GM12878 (cell line): ENCODE data around the gene ZNF367. TPM values are rescaled to one million over a fixed set of nuclear protein-coding genes. Genes with fewer than 3 reads are reported as not detected.
A peak's percentile ranks its signal among the peaks of the same experiment; 100 is the strongest.

Experiments
- ATF7 ChIP-seq: fragments of 450-650 bp; IDR thresholded peaks from 2 replicates; pipeline ENCODE4 v1.6.1; 2016; ENCODE audit warnings: low read depth, mild to moderate bottlenecking
- BCL11A ChIP-seq: IDR thresholded peaks from 2 replicates; pipeline ENCODE4 v1.6.1; 2011; ENCODE audit warnings: low read depth, low read length
- CHD1 ChIP-seq: IDR thresholded peaks from 2 replicates; pipeline ENCODE4 v1.6.1; 2012; ENCODE audit warnings: low read depth, low read length, improper control_type of control experiment
- KAT2A ChIP-seq: conservative IDR thresholded peaks from 2 replicates; pipeline ENCODE4 v1.6.1; 2011; ENCODE audit warnings: low read depth, low read length; ENCODE audit not compliant: control insufficient read depth
- MEF2B ChIP-seq: fragments of 450-650 bp; IDR thresholded peaks from 2 replicates; pipeline ENCODE4 v1.6.1; 2018; ENCODE audit warnings: mild to moderate bottlenecking, moderate library complexity; ENCODE audit not compliant: partially characterized antibody, poor library complexity, severe bottlenecking
- MTA3 ChIP-seq: IDR thresholded peaks from 2 replicates; pipeline ENCODE4 v1.6.1; 2012; ENCODE audit warnings: low read length, inconsistent platforms, borderline replicate concordance
- MYB ChIP-seq: fragments of 150-350 bp; IDR thresholded peaks from 2 replicates; pipeline ENCODE4 v1.6.1; 2014; ENCODE audit warnings: mild to moderate bottlenecking, low read depth, low read length, borderline replicate concordance
- NFXL1 ChIP-seq: fragments of 450-650 bp; IDR thresholded peaks from 2 replicates; pipeline ENCODE4 v1.6.1; 2017; ENCODE audit warnings: antibody characterized with exemption, mild to moderate bottlenecking, borderline replicate concordance
- PAX8 ChIP-seq: fragments of 450-650 bp; IDR thresholded peaks from 2 replicates; pipeline ENCODE4 v1.6.1; 2017; ENCODE audit warnings: mild to moderate bottlenecking, moderate library complexity
- POLR2AphosphoS2 ChIP-seq: IDR thresholded peaks from 2 replicates; pipeline ENCODE4 v1.6.1; 2011; ENCODE audit warnings: low read depth, mild to moderate bottlenecking, low read length, improper control_type of control experiment, moderate library complexity
- POU2F2 ChIP-seq: IDR thresholded peaks from 3 replicates; pipeline ENCODE4 v1.6.1; 2011; ENCODE audit warnings: low read depth, mild to moderate bottlenecking, low read length, borderline replicate concordance
- SP1 ChIP-seq: IDR thresholded peaks from one replicate; pipeline ENCODE4 v1.6.1; 2011; ENCODE audit warnings: low read depth, low read length
- SRF ChIP-seq, 2 experiments: IDR thresholded peaks; 2 replicates each; pipeline ENCODE4 v1.6.1; 2011; ENCODE audit warnings: low read depth in 2 of 2, low read length in 2 of 2, mild to moderate bottlenecking in 1 of 2, moderate library complexity in 1 of 2
- TCF12 ChIP-seq: IDR thresholded peaks from 2 replicates; pipeline ENCODE4 v1.6.1; 2011; ENCODE audit warnings: low read depth, mild to moderate bottlenecking, low read length
- WRNIP1 ChIP-seq: IDR thresholded peaks from 2 replicates; pipeline ENCODE4 v1.6.1; 2011; ENCODE audit warnings: low read depth, low read length, improper control_type of control experiment, borderline replicate concordance
- ZBED1 ChIP-seq: IDR thresholded peaks from 2 replicates; pipeline ENCODE4 v1.6.1; 2016; ENCODE audit warnings: borderline replicate concordance
- ZNF24 ChIP-seq: fragments of 450-650 bp; IDR thresholded peaks from 2 replicates; pipeline ENCODE4 v1.6.1; 2017; ENCODE audit warnings: antibody characterized with exemption, mild to moderate bottlenecking
- polyA plus RNA-seq, 11 experiments: library from polyadenylated mRNA; depleted of rRNA in 4 of 11; unstranded in 6 of 11; stranded (reverse) in 5 of 11; fragments of >200 nt; fragmentation: Nextera tagmentation in 4 of 11; fragmentation: Illumina TruSeq in 1 of 11; extraction: Ambion mirVana in 4 of 11; extraction: Trizol in 1 of 11; gene quantifications; 1 replicate in 1 of 11; 2 replicates in 10 of 11; pipeline versions ENCODE4 v1.2.1 to v1.2.3, GENCODE V29; 2011 to 2016; ENCODE audit warnings: inconsistent platforms in 2 of 11, missing spikeins in 2 of 11, low read depth in 1 of 11
- total RNA-seq, 4 experiments: library from RNA; depleted of rRNA in 3 of 4; stranded (reverse); fragments of >200 nt in 3 of 4; fragmentation: Illumina TruSeq in 1 of 4; extraction: Trizol in 1 of 4; gene quantifications; 2 replicates each; pipeline versions ENCODE4 v1.2.1 to v1.2.3, GENCODE V29; 2013 to 2021
- TF ChIP-seq, protein P1 (sequence below): fragments of 450-650 bp; IDR thresholded peaks from 2 replicates; pipeline ENCODE4 v1.6.1; 2017; ENCODE audit warnings: mild to moderate bottlenecking, moderate library complexity
- TF ChIP-seq, protein P2 (sequence below): IDR thresholded peaks from 2 replicates; pipeline ENCODE4 v1.6.1; 2012; ENCODE audit warnings: low read depth, low read length, improper control_type of control experiment
- TF ChIP-seq, protein P3 (sequence below): IDR thresholded peaks from 2 replicates; pipeline ENCODE4 v1.6.1; 2012; ENCODE audit warnings: mild to moderate bottlenecking, low read depth, low read length
- TF ChIP-seq, protein P4 (sequence below): IDR thresholded peaks from 2 replicates; pipeline ENCODE4 v1.6.1; 2012; ENCODE audit warnings: low read depth, low read length, improper control_type of control experiment

ZNF367 gene
- total and polyA plus RNA-seq, 10 of the 15 experiments (the other 5 are each of a cell fraction or from before 2014, with no cell fraction given) = 2.9 to 16.3 (median 11.1) TPM

DNA sequence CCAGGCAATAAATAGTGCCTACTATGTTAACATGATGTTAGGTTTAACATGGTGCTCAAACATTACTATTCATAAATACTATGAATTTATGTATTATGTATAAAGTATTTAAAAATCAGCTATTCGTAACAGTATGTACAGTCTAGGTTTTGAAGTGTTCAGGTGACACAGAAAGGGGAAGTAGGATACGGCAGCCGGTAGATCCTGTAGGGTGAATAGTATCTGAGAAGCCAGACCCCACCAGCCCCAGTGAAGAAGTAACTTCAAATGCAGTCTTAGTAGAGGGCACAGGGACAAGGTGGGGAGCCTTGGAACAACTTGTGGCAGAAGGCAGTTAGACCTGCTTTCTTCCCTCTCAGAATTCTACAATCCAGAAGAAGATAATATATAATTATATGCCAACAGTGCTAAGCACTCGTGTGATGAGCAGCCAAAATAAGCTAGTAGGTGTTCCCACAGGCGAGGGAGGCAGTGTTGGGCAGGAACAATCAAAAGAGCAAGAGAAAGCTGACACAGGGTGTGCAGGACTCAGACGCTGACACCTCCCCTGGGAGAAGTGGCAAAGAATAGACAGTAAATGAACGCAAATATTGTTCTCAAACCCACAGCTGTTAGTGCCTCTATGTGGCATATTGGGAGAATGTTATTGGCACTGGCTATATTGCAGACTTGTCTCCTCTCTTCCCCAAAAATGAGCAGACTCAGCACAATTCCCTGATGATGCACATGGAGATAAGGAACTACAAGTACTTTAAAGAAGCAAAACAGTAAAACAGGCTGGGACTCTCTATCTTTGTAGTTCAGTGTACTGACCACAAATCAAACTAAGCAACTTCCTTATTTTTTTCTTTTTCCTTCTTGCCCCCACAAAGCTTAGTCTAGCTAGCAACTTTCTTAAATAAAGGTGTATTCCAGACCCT is 4.6 kb downstream of the ZNF367 start (continued):
- TF ChIP-seq, protein P1, sequence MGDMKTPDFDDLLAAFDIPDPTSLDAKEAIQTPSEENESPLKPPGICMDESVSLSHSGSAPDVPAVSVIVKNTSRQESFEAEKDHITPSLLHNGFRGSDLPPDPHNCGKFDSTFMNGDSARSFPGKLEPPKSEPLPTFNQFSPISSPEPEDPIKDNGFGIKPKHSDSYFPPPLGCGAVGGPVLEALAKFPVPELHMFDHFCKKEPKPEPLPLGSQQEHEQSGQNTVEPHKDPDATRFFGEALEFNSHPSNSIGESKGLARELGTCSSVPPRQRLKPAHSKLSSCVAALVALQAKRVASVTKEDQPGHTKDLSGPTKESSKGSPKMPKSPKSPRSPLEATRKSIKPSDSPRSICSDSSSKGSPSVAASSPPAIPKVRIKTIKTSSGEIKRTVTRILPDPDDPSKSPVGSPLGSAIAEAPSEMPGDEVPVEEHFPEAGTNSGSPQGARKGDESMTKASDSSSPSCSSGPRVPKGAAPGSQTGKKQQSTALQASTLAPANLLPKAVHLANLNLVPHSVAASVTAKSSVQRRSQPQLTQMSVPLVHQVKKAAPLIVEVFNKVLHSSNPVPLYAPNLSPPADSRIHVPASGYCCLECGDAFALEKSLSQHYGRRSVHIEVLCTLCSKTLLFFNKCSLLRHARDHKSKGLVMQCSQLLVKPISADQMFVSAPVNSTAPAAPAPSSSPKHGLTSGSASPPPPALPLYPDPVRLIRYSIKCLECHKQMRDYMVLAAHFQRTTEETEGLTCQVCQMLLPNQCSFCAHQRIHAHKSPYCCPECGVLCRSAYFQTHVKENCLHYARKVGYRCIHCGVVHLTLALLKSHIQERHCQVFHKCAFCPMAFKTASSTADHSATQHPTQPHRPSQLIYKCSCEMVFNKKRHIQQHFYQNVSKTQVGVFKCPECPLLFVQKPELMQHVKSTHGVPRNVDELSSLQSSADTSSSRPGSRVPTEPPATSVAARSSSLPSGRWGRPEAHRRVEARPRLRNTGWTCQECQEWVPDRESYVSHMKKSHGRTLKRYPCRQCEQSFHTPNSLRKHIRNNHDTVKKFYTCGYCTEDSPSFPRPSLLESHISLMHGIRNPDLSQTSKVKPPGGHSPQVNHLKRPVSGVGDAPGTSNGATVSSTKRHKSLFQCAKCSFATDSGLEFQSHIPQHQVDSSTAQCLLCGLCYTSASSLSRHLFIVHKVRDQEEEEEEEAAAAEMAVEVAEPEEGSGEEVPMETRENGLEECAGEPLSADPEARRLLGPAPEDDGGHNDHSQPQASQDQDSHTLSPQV = no peak
- TF ChIP-seq TCF12 = no peak
- no peak for TF ChIP-seq SRF (IDR thresholded peaks at IDR 0.05; ENCODE audit: low read depth in 2 of 2, low read length in 2 of 2)
- TF ChIP-seq ZBED1 = no peak
- peak; percentile 98 for TF ChIP-seq MEF2B
- TF ChIP-seq KAT2A = no peak
- no peak for TF ChIP-seq PAX8
- TF ChIP-seq SP1 = no peak
- TF ChIP-seq, protein P2, sequence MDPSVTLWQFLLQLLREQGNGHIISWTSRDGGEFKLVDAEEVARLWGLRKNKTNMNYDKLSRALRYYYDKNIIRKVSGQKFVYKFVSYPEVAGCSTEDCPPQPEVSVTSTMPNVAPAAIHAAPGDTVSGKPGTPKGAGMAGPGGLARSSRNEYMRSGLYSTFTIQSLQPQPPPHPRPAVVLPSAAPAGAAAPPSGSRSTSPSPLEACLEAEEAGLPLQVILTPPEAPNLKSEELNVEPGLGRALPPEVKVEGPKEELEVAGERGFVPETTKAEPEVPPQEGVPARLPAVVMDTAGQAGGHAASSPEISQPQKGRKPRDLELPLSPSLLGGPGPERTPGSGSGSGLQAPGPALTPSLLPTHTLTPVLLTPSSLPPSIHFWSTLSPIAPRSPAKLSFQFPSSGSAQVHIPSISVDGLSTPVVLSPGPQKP = no peak
- no peak; the same call in 2 of the 3 replicates for TF ChIP-seq POU2F2
- TF ChIP-seq, protein P3, sequence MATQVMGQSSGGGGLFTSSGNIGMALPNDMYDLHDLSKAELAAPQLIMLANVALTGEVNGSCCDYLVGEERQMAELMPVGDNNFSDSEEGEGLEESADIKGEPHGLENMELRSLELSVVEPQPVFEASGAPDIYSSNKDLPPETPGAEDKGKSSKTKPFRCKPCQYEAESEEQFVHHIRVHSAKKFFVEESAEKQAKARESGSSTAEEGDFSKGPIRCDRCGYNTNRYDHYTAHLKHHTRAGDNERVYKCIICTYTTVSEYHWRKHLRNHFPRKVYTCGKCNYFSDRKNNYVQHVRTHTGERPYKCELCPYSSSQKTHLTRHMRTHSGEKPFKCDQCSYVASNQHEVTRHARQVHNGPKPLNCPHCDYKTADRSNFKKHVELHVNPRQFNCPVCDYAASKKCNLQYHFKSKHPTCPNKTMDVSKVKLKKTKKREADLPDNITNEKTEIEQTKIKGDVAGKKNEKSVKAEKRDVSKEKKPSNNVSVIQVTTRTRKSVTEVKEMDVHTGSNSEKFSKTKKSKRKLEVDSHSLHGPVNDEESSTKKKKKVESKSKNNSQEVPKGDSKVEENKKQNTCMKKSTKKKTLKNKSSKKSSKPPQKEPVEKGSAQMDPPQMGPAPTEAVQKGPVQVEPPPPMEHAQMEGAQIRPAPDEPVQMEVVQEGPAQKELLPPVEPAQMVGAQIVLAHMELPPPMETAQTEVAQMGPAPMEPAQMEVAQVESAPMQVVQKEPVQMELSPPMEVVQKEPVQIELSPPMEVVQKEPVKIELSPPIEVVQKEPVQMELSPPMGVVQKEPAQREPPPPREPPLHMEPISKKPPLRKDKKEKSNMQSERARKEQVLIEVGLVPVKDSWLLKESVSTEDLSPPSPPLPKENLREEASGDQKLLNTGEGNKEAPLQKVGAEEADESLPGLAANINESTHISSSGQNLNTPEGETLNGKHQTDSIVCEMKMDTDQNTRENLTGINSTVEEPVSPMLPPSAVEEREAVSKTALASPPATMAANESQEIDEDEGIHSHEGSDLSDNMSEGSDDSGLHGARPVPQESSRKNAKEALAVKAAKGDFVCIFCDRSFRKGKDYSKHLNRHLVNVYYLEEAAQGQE = no peak
- peak; percentile 88; the same call in 1 of the 2 replicates for TF ChIP-seq WRNIP1
- TF ChIP-seq BCL11A = no peak
- TF ChIP-seq, protein P4, sequence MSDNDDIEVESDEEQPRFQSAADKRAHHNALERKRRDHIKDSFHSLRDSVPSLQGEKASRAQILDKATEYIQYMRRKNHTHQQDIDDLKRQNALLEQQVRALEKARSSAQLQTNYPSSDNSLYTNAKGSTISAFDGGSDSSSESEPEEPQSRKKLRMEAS = no peak
- TF ChIP-seq MTA3 = no peak
- no peak for TF ChIP-seq MYB
- peak; percentile 54; the same call in 1 of the 2 replicates for TF ChIP-seq ATF7
- no peak for TF ChIP-seq POLR2AphosphoS2
- no peak for TF ChIP-seq NFXL1
- TF ChIP-seq ZNF24 = no peak
- no peak for TF ChIP-seq CHD1
